Chondrocyte (in vitro differentiated cells): ENCODE results near the gene MDK. TPM values are rescaled to one million over a fixed set of nuclear protein-coding genes. Genes with fewer than 3 reads are reported as not detected.

Experiments used
- DNase-seq: peaks from one replicate; pipeline ENCODE4 v3.0.0; 2021; ENCODE audit warnings: mixed read lengths, low spot score
- H3K27ac Mint-ChIP-seq: one replicate; pipeline ENCODE4 v1.8.0; 2021; ENCODE audit warnings: mild to moderate bottlenecking, moderate library complexity, mixed read lengths; ENCODE audit not compliant: unreplicated experiment
- H3K27me3 Mint-ChIP-seq: 2 replicates; pipeline ENCODE4 v1.8.0; 2021; ENCODE audit warnings: low read depth, mixed read lengths
- H3K36me3 Mint-ChIP-seq: 2 replicates; pipeline ENCODE4 v1.8.0; 2021; ENCODE audit warnings: low read depth, mixed read lengths
- H3K4me1 Mint-ChIP-seq: 2 replicates; pipeline ENCODE4 v1.8.0; 2021; ENCODE audit warnings: low read depth, mild to moderate bottlenecking, mixed read lengths
- H3K4me3 Mint-ChIP-seq: one replicate; pipeline ENCODE4 v1.8.0; 2021; ENCODE audit warnings: mild to moderate bottlenecking, moderate library complexity, mixed read lengths; ENCODE audit not compliant: unreplicated experiment
- H3K9me3 Mint-ChIP-seq: 2 replicates; pipeline ENCODE4 v1.8.0; 2021; ENCODE audit warnings: low read depth, mixed read lengths
- total RNA-seq: library from RNA; stranded (reverse); gene quantifications from 3 replicates; pipeline ENCODE4 v1.2.1, GENCODE V29; 2021
- TF ChIP-seq, protein P1 (sequence below): fragments of 200-600 bp; sonication (generic); IDR thresholded peaks from 2 replicates; pipeline ENCODE4 v1.5.0; 2021; ENCODE audit warnings: antibody characterized with exemption, mild to moderate bottlenecking, moderate library complexity

Gene MDK
- total RNA-seq, 1 donor from 2014 or later: 127 TPM

DNA sequence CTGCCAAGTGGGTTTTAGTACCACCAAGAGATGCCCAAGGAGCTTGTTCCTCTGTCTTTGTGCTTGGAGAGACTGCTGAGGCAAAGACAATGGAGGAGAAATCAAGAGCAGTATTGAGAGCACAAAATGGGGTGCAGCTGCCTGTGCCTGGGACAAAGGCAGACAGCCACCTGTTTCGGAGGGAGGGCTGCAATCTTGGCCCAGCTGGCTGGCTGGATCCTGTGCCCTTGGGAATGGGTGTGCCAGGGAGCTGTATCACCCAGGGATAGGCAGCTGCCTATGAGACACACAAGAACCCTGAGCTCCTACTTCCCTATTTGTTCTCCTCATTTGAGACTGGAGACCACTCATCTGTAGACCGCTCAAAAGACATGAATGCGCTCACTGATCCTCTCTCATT, 33.4 kb downstream of the MDK start:
- no peaks in the 10 kb centered on the region for H3K27me3 Mint-ChIP-seq
- H3K4me1 Mint-ChIP-seq: no peaks in the 10 kb centered on the region
- no peaks in the 10 kb centered on the region for H3K9me3 Mint-ChIP-seq
- TF ChIP-seq, protein P1, sequence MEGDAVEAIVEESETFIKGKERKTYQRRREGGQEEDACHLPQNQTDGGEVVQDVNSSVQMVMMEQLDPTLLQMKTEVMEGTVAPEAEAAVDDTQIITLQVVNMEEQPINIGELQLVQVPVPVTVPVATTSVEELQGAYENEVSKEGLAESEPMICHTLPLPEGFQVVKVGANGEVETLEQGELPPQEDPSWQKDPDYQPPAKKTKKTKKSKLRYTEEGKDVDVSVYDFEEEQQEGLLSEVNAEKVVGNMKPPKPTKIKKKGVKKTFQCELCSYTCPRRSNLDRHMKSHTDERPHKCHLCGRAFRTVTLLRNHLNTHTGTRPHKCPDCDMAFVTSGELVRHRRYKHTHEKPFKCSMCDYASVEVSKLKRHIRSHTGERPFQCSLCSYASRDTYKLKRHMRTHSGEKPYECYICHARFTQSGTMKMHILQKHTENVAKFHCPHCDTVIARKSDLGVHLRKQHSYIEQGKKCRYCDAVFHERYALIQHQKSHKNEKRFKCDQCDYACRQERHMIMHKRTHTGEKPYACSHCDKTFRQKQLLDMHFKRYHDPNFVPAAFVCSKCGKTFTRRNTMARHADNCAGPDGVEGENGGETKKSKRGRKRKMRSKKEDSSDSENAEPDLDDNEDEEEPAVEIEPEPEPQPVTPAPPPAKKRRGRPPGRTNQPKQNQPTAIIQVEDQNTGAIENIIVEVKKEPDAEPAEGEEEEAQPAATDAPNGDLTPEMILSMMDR: no peak
- peaks cover 22% of the 10 kb centered on the region for H3K36me3 Mint-ChIP-seq
- no peak for DNase-seq
- H3K4me3 Mint-ChIP-seq: no peak overlapping the region
- no peak overlapping the region for H3K27ac Mint-ChIP-seq

DNA sequence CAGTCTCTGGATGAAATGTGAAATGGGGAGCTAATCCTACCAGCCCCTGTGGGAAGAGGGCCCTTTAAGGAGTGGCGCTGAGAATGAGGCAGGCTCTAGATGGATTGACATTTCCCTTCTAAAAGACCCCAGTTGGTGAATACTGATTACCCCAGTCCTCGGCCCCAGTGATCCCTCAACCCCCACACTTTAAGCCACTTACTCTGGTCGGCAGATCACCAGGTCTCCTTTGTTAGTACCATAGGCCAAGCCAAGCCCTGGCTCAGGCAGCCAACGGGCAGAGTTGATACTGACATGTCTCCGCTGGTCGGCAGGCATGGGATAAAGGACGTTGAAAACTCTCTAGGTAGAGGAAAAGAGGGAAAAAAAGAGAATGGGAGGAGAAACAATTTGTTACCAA, 36.2 kb downstream of the MDK start:
- no peak for DNase-seq
- TF ChIP-seq, protein P1: no peak
- Mint-ChIP-seq H3K36me3 (peaks cover 31% of the 10 kb centered on the region), H3K27me3 (no peaks in the 10 kb centered on the region), H3K9me3 (no peaks in the 10 kb centered on the region), H3K4me3 (no peak overlapping the region), H3K27ac (no peak overlapping the region), H3K4me1 (no peaks in the 10 kb centered on the region)

DNA sequence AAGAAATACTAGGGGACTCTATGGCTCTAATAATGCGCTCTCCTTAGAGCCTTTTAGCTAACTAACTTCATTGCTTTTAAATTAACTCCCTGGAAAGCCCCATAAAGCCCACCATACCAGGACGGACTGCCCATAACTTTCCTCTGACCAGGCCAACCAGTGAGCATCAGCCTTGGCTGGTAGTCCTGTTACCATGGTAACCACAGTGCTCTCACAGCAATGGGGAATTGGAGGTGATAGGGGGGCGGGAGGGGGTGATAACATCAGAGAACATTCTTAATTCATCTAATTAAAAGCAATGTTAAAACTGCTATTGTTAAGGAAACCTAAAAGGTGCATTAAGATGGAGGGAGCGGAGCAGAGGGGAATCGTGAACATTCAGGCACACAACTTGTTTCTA, 37.3 kb downstream of the MDK start:
- H3K4me3 Mint-ChIP-seq: no peak overlapping the region

DNA sequence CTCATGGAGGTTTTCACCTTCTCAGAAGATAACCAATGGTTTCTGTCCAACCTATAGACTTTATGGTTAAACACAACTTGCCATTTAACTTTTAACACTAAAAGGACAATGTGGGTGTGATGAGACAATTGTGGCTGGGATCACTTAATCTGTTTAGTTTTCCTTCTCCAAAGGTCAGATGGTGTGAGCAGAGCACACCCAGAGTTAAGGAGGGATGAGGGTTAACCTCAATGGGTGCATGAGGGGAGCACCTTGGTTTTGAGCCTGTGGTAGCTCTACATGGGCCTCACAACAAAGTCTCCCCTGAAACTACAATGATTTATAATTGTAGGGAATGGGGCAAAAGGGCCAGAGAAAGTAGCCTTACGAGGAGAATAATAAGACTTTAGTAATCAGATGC, 39.0 kb downstream of the MDK start:
- H3K9me3 Mint-ChIP-seq: no peaks in the 10 kb centered on the region
- H3K4me3 Mint-ChIP-seq: no peak overlapping the region
- no peak overlapping the region for H3K27ac Mint-ChIP-seq
- no peaks in the 10 kb centered on the region for H3K27me3 Mint-ChIP-seq
- H3K36me3 Mint-ChIP-seq: peaks cover 26% of the 10 kb centered on the region
- TF ChIP-seq, protein P1: no peak
- no peaks in the 10 kb centered on the region for H3K4me1 Mint-ChIP-seq
- no peak for DNase-seq

More for the DNA sequence above, 37.3 kb downstream of the MDK start:
- no peaks in the 10 kb centered on the region for H3K4me1 Mint-ChIP-seq
- DNase-seq: no peak
- no peaks in the 10 kb centered on the region for H3K27me3 Mint-ChIP-seq
- TF ChIP-seq, protein P1: no peak
- no peaks in the 10 kb centered on the region for H3K9me3 Mint-ChIP-seq
- peaks cover 32% of the 10 kb centered on the region for H3K36me3 Mint-ChIP-seq
- H3K27ac Mint-ChIP-seq: no peak overlapping the region

DNA sequence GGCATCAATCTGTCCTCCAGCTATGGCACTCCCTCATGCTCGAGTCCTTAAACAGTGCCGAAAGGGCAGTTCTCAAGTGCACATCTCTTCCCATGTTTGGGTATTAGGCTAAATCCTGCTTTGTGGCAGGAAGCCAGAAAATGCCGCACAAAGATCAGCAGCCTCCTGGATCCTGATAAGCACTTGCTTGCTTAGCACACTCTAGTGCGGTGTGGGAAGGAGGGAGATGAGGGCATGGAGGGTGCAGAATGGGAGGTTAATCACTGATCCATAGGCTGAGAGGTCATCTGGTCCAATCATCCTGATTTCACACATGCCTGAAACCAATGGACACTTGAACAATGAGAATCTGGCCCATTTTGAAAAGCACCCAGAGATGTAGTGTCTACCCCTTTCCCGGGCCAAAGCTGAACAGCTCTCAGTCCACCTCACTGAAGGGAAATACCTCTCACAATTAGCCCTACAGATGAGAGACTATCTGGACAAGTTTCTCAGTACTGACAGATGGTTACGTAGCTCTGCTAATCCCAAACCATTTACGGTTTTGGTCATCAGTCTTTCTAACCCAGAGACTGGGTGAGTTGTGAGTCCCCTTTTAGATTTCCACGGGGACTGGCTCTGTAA, 39.9 kb downstream of the MDK start:
- Mint-ChIP-seq H3K36me3 (peaks cover 21% of the 10 kb centered on the region), H3K4me3 (no peak overlapping the region), H3K27me3 (no peaks in the 10 kb centered on the region), H3K27ac (no peak overlapping the region), H3K4me1 (no peaks in the 10 kb centered on the region), H3K9me3 (no peaks in the 10 kb centered on the region)
- DNase-seq: no peak
- TF ChIP-seq, protein P1: no peak
